Measurements from ENCODE around the gene GPR55.

GPR55 gene

DNA sequence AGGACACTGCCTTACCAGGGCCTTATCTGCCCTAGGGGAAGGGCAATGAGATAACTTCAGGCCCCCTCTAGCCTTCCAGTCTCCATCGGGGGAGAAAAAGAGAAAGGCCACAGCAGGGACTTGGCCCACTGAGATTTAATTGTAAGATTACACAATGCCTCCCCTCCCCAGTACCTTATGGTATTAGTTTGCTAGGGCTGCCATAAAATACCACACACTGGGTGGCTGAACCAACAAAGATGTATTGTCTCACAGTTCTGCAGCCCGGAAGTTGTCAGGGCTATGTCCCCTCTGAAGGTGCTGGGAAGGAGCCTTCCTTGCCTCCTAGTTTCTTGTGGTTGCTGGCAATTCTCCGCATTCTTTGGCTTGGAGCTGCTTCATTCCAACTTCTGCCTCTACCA lies 36.0 kb upstream of the GPR55 start:
- CTCF ChIA-PET, result interaction anchor here (1.0 kb wide), 1 partner anchor 27 kb away, joined by 3 read pairs; no protein-coding TSS in a partner anchor
- TF ChIP-seq GLI2 (tag by site-specific recombination; IDR thresholded peaks at IDR 0.05; ENCODE audit: borderline replicate concordance, low read depth) (no peak), TRIM28 (IDR thresholded peaks at IDR 0.05; ENCODE audit: borderline replicate concordance, low read length) (no peak), ZIC2 (tag by site-specific recombination; IDR thresholded peaks at IDR 0.05) (peak; percentile 72), ZNF664 (tag by site-specific recombination; IDR thresholded peaks at IDR 0.05) (no peak), GLIS1 (tag by site-specific recombination; IDR thresholded peaks at IDR 0.05) (peak; percentile 94), REPIN1 (tag by site-specific recombination; IDR thresholded peaks at IDR 0.05; ENCODE audit: low read depth) (no peak)
- TF ChIP-seq, protein P1, sequence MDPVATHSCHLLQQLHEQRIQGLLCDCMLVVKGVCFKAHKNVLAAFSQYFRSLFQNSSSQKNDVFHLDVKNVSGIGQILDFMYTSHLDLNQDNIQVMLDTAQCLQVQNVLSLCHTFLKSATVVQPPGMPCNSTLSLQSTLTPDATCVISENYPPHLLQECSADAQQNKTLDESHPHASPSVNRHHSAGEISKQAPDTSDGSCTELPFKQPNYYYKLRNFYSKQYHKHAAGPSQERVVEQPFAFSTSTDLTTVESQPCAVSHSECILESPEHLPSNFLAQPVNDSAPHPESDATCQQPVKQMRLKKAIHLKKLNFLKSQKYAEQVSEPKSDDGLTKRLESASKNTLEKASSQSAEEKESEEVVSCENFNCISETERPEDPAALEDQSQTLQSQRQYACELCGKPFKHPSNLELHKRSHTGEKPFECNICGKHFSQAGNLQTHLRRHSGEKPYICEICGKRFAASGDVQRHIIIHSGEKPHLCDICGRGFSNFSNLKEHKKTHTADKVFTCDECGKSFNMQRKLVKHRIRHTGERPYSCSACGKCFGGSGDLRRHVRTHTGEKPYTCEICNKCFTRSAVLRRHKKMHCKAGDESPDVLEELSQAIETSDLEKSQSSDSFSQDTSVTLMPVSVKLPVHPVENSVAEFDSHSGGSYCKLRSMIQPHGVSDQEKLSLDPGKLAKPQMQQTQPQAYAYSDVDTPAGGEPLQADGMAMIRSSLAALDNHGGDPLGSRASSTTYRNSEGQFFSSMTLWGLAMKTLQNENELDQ (tag by site-specific recombination; IDR thresholded peaks at IDR 0.05; ENCODE audit: low read depth), result no peak
- TF ChIP-seq, protein P2, sequence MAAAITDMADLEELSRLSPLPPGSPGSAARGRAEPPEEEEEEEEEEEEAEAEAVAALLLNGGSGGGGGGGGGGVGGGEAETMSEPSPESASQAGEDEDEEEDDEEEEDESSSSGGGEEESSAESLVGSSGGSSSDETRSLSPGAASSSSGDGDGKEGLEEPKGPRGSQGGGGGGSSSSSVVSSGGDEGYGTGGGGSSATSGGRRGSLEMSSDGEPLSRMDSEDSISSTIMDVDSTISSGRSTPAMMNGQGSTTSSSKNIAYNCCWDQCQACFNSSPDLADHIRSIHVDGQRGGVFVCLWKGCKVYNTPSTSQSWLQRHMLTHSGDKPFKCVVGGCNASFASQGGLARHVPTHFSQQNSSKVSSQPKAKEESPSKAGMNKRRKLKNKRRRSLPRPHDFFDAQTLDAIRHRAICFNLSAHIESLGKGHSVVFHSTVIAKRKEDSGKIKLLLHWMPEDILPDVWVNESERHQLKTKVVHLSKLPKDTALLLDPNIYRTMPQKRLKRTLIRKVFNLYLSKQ (tag by site-specific recombination; IDR thresholded peaks at IDR 0.05; ENCODE audit: borderline replicate concordance), result no peak
- TF ChIP-seq, protein P3, sequence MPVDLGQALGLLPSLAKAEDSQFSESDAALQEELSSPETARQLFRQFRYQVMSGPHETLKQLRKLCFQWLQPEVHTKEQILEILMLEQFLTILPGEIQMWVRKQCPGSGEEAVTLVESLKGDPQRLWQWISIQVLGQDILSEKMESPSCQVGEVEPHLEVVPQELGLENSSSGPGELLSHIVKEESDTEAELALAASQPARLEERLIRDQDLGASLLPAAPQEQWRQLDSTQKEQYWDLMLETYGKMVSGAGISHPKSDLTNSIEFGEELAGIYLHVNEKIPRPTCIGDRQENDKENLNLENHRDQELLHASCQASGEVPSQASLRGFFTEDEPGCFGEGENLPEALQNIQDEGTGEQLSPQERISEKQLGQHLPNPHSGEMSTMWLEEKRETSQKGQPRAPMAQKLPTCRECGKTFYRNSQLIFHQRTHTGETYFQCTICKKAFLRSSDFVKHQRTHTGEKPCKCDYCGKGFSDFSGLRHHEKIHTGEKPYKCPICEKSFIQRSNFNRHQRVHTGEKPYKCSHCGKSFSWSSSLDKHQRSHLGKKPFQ (tag by site-specific recombination; IDR thresholded peaks at IDR 0.05), result no peak
- no peaks in the 10 kb centered on the region for H3K9me3 ChIP-seq (ENCODE audit: control insufficient read depth, insufficient read depth, low read depth, low read length)
- no peak overlapping the region for H3K27ac ChIP-seq (ENCODE audit: extremely low read depth, low read depth, low read length)
- no peaks in the 10 kb centered on the region for H3K4me1 ChIP-seq (ENCODE audit: control insufficient read depth, insufficient read depth, low read length)
- no peaks in the 10 kb centered on the region for H3K36me3 ChIP-seq (ENCODE audit: control insufficient read depth in 2 of 2, insufficient read depth in 1 of 2, low read length in 2 of 2)
- no peak overlapping the region for H3K4me3 ChIP-seq (ENCODE audit: low read depth, low read length)
- POLR2A ChIA-PET, result no interaction called here

DNA sequence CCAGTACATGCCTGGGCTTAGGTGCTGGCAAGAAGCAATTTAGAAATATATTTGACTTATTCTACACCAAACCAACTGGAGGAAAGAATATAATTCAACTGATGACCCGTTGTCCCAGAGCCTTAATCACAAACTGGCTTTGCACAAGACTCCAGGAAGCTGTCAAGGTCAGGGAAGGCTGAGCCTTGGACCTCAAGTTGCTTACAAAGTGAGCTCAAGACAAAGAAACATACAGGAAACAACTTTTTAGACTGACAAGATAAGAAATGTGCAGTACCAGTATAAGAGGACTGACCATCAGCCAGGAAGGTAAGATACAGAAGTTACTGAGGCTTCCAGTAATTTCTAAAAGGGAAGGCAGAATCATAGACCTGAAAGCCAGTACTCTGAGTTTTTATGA lies 35.0 kb upstream of the GPR55 start:
- H3K4me1 ChIP-seq (ENCODE audit: control insufficient read depth, insufficient read depth, low read length), result no peaks in the 10 kb centered on the region
- H3K4me3 ChIP-seq (ENCODE audit: low read depth, low read length), result no peak overlapping the region
- no peaks in the 10 kb centered on the region for H3K36me3 ChIP-seq (ENCODE audit: control insufficient read depth in 2 of 2, insufficient read depth in 1 of 2, low read length in 2 of 2)
- POLR2A ChIA-PET, result no interaction called here
- H3K9me3 ChIP-seq (ENCODE audit: control insufficient read depth, insufficient read depth, low read depth, low read length), result no peaks in the 10 kb centered on the region
- CTCF ChIA-PET, result interaction anchor here (0.8 to 3.1 kb wide), 2 partner anchors 27 to 136 kb away, joined by 3 to 18 read pairs; no protein-coding TSS in a partner anchor
- H3K27ac ChIP-seq (ENCODE audit: extremely low read depth, low read depth, low read length), result no peak overlapping the region
- no peak for TF ChIP-seq ZNF610 (tag by site-specific recombination; IDR thresholded peaks at IDR 0.05; ENCODE audit: borderline replicate concordance)
- no peak for TF ChIP-seq BCL11B (tag by site-specific recombination; IDR thresholded peaks at IDR 0.05; ENCODE audit: low read depth)
- TF ChIP-seq, protein P4, sequence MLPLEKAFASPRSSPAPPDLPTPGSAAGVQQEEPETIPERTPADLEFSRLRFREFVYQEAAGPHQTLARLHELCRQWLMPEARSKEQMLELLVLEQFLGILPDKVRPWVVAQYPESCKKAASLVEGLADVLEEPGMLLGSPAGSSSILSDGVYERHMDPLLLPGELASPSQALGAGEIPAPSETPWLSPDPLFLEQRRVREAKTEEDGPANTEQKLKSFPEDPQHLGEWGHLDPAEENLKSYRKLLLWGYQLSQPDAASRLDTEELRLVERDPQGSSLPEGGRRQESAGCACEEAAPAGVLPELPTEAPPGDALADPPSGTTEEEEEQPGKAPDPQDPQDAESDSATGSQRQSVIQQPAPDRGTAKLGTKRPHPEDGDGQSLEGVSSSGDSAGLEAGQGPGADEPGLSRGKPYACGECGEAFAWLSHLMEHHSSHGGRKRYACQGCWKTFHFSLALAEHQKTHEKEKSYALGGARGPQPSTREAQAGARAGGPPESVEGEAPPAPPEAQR (tag by site-specific recombination; IDR thresholded peaks at IDR 0.05), result no peak
- no peak for TF ChIP-seq ZFP41 (tag by site-specific recombination; IDR thresholded peaks at IDR 0.05; ENCODE audit: borderline replicate concordance)
- no peak for TF ChIP-seq GFI1B (tag by site-specific recombination; IDR thresholded peaks at IDR 0.05)
- TF ChIP-seq ZNF549 (tag by site-specific recombination; IDR thresholded peaks at IDR 0.05), result no peak
- TF ChIP-seq, protein P5, sequence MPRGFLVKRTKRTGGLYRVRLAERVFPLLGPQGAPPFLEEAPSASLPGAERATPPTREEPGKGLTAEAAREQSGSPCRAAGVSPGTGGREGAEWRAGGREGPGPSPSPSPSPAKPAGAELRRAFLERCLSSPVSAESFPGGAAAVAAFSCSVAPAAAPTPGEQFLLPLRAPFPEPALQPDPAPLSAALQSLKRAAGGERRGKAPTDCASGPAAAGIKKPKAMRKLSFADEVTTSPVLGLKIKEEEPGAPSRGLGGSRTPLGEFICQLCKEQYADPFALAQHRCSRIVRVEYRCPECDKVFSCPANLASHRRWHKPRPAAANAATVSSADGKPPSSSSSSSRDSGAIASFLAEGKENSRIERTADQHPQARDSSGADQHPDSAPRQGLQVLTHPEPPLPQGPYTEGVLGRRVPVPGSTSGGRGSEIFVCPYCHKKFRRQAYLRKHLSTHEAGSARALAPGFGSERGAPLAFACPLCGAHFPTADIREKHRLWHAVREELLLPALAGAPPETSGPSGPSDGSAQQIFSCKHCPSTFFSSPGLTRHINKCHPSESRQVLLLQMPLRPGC (tag by site-specific recombination; IDR thresholded peaks at IDR 0.05), result no peak
- no peak for TF ChIP-seq SALL2 (tag by site-specific recombination; IDR thresholded peaks at IDR 0.05; ENCODE audit: borderline replicate concordance)
- no peak for TF ChIP-seq ZBTB7A (tag by site-specific recombination; IDR thresholded peaks at IDR 0.05; ENCODE audit: low read depth)
- TF ChIP-seq, protein P6, sequence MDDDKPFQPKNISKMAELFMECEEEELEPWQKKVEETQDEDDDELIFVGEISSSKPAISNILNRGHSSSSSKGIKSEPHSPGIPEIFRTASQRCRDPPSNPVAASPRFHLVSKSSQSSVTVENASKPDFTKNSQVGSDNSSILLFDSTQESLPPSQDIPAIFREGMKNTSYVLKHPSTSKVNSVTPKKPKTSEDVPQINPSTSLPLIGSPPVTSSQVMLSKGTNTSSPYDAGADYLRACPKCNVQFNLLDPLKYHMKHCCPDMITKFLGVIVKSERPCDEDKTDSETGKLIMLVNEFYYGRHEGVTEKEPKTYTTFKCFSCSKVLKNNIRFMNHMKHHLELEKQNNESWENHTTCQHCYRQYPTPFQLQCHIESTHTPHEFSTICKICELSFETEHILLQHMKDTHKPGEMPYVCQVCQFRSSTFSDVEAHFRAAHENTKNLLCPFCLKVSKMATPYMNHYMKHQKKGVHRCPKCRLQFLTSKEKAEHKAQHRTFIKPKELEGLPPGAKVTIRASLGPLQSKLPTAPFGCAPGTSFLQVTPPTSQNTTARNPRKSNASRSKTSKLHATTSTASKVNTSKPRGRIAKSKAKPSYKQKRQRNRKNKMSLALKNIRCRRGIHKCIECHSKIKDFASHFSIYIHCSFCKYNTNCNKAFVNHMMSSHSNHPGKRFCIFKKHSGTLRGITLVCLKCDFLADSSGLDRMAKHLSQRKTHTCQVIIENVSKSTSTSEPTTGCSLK (tag by site-specific recombination; IDR thresholded peaks at IDR 0.05), result no peak
- TF ChIP-seq, protein P7, sequence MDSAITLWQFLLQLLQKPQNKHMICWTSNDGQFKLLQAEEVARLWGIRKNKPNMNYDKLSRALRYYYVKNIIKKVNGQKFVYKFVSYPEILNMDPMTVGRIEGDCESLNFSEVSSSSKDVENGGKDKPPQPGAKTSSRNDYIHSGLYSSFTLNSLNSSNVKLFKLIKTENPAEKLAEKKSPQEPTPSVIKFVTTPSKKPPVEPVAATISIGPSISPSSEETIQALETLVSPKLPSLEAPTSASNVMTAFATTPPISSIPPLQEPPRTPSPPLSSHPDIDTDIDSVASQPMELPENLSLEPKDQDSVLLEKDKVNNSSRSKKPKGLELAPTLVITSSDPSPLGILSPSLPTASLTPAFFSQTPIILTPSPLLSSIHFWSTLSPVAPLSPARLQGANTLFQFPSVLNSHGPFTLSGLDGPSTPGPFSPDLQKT (IDR thresholded peaks at IDR 0.05; ENCODE audit: borderline replicate concordance, low read depth, low read length), result no peak
- no peak for TF ChIP-seq ZNF624 (tag by site-specific recombination; IDR thresholded peaks at IDR 0.05)
